Activated T-helper 2 cell treated with anti-CD3 and anti-CD28 coated beads, Interferon-gamma antibody, Interleukin-2, Interleukin-4, amounts not matched to agents 10 μg/mL and 5 μg/mL and 100 μg/mL, durations not matched to agents 14 hours and 24 hours and 36 hours (primary cell): ENCODE data around the gene MARCHF5. TPM values are rescaled to one million over a fixed set of nuclear protein-coding genes. Genes with fewer than 3 reads are reported as not detected.
A peak's percentile ranks its signal among the peaks of the same experiment; 100 is the strongest.

Experiments
- DNase-seq: peaks from one replicate; pipeline ENCODE4 v3.0.0; 2021; ENCODE audit warnings: low spot score
- H3K27ac Mint-ChIP-seq: one replicate; pipeline ENCODE4 v1.8.0; 2021; ENCODE audit warnings: mixed read lengths
- H3K27me3 Mint-ChIP-seq: one replicate; pipeline ENCODE4 v1.8.0; 2021; ENCODE audit warnings: low read depth, mixed read lengths
- H3K36me3 Mint-ChIP-seq: one replicate; pipeline ENCODE4 v1.8.0; 2021; ENCODE audit warnings: low read depth, mixed read lengths
- H3K4me1 Mint-ChIP-seq: one replicate; pipeline ENCODE4 v1.8.0; 2021; ENCODE audit warnings: low read depth, mixed read lengths
- H3K4me3 Mint-ChIP-seq: one replicate; pipeline ENCODE4 v1.8.0; 2021; ENCODE audit warnings: low read depth, mild to moderate bottlenecking, moderate library complexity, mixed read lengths
- H3K9me3 Mint-ChIP-seq: one replicate; pipeline ENCODE4 v1.8.0; 2021; ENCODE audit warnings: mixed read lengths
- intact Hi-C: fragments of 100-400 bp; cut with micrococcal nuclease; formaldehyde crosslinking; loops from one replicate; pipeline ENCODE4 v1.15.1; 2023
- total RNA-seq: library from RNA; stranded (reverse); gene quantifications from 2 replicates; pipeline ENCODE4 v1.2.3, GENCODE V29; 2022

The MARCHF5 gene
- total RNA-seq, 1 donor from 2014 or later = 20.3 TPM

- intact Hi-C loops = no loop called here
- Mint-ChIP-seq H3K27ac (no peak overlapping the region), H3K27me3 (no peaks in the 10 kb centered on the region), H3K9me3 (no peaks in the 10 kb centered on the region), H3K4me1 (peaks cover 3% of the 10 kb centered on the region), H3K36me3 (peaks cover 2% of the 10 kb centered on the region), H3K4me3 (no peak overlapping the region)
- DNase-seq = no peak
These were observed 11.8 kb upstream of the MARCHF5 start for GRCh38 chr10:92278996-92279696.

DNA sequence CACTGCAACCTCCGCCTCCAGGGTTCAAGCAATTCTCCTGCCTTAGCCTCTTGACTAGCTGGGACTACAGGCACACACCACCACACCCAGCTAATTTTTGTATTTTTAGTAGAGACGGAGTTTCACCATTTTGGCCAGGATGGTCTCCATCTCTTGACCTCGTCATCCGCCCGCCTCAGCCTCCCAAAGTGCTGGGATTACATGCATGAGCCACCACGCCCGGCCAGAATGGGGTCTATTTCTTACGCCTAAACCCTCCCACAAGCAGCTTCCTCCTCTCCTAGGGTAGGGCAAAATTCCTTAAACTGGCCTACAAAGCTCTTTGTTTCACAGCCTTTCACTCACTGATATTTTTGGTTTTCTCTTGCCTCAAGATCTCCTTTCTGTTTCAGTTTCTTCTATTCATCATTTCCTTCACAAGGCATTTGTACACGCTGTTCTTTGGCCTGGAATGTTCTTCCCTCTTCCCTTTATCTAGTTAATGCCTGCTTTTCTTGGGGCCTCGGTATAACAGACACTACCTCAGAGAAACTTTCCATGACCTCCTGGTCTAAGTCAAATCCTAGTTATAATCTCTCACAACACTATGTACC lies 6.8 kb upstream of the MARCHF5 start:
- no peaks in the 10 kb centered on the region for H3K27me3 Mint-ChIP-seq
- H3K9me3 Mint-ChIP-seq = no peaks in the 10 kb centered on the region
- peaks cover 11% of the 10 kb centered on the region for H3K4me1 Mint-ChIP-seq
- intact Hi-C loops = no loop called here
- H3K4me3 Mint-ChIP-seq = no peak overlapping the region
- H3K27ac Mint-ChIP-seq = peak overlapping the region; percentile 20
- no peak for DNase-seq
- H3K36me3 Mint-ChIP-seq = peaks cover 2% of the 10 kb centered on the region

GRCh38 chr10:92290076-92290836 lies 711 bp upstream of the MARCHF5 start:
- DNase-seq = peak; percentile 26
- H3K4me3 Mint-ChIP-seq = peak overlapping the region; percentile 94
- H3K4me1 Mint-ChIP-seq = peaks cover 24% of the 10 kb centered on the region
- H3K27ac Mint-ChIP-seq = peak overlapping the region; percentile 55
- peaks cover 17% of the 10 kb centered on the region for H3K36me3 Mint-ChIP-seq
- H3K9me3 Mint-ChIP-seq = no peaks in the 10 kb centered on the region
- H3K27me3 Mint-ChIP-seq = no peaks in the 10 kb centered on the region
- intact Hi-C loops = loop anchor here (5.0 to 10.0 kb wide), 5 partner anchors 78 to 493 kb away; partner anchors contain the start of genes IDE and TNKS2

DNA sequence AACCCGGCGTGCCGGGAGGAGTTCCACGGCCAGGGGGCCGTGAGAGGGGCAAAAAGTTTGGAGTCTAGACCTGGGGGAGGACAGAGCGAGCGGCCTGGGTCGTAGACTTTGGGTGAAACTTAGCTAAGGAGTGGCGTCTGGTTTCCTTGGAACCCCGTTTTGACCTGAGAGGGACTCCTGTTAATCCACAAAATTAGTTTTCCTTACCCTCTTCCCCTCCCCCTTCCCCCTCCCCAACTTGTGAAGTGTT lies 574 bp downstream of the MARCHF5 start:
- DNase-seq = no peak
- peaks cover 24% of the 10 kb centered on the region for H3K4me1 Mint-ChIP-seq
- H3K27me3 Mint-ChIP-seq = no peaks in the 10 kb centered on the region
- intact Hi-C loops = loop anchor here (1.0 to 10.0 kb wide), 7 partner anchors 51 to 494 kb away; partner anchors contain the start of genes IDE and TNKS2
- H3K4me3 Mint-ChIP-seq = peak overlapping the region; percentile 94
- peaks cover 20% of the 10 kb centered on the region for H3K36me3 Mint-ChIP-seq
- H3K9me3 Mint-ChIP-seq = no peaks in the 10 kb centered on the region
- peak overlapping the region; percentile 77 for H3K27ac Mint-ChIP-seq

DNA sequence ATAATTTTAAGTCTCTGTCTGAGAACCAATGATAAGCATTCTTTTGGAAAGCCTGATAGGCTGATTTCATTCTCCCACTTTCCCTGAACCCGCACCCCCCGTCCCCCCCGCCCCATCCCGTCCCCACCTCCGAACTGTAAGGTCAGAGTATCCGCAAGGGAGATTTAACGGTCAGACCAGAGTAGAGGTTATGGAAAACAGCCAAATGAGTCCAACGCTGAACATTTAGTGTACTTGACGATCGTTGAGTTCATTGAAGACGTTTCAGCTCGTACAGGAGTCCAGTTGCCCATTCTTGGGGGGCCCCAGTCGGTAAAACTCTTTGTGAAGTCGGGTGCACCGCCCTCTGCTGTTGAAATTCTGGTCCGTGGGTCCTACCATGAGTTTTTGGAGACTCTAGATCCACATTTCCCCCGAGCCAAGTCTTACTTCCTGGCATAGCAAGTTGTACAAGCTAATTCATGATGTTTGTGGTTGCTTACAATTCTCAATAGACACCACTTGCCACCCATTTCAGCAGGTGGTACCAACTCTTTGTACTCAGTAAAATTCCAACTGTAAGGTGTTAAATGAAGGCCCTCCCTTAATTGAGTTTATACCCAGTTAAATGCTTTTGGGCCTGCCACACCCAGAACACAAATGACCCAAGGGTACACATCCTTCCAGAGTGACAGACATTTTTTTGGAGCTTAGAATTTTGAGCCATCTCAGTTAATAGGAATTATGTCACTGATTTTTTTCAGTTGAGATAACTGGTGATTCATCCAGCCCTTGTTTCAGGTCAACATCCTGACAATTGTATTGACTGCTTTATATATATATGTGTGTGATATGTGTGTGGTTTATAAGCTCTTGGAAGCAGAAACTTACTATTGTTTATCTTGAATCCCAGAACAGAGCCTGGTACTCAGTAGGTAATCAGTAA lies 1.2 kb downstream of the MARCHF5 start:
- Mint-ChIP-seq H3K27me3 (no peaks in the 10 kb centered on the region), H3K4me1 (peaks cover 24% of the 10 kb centered on the region), H3K4me3 (peak overlapping the region; percentile 94), H3K27ac (peak overlapping the region; percentile 77), H3K9me3 (no peaks in the 10 kb centered on the region), H3K36me3 (peaks cover 23% of the 10 kb centered on the region)
- DNase-seq = peak; percentile 43
- intact Hi-C loops = loop anchor here (1.0 to 10.0 kb wide), 8 partner anchors 52 to 495 kb away; partner anchors contain the start of genes IDE and TNKS2

DNA sequence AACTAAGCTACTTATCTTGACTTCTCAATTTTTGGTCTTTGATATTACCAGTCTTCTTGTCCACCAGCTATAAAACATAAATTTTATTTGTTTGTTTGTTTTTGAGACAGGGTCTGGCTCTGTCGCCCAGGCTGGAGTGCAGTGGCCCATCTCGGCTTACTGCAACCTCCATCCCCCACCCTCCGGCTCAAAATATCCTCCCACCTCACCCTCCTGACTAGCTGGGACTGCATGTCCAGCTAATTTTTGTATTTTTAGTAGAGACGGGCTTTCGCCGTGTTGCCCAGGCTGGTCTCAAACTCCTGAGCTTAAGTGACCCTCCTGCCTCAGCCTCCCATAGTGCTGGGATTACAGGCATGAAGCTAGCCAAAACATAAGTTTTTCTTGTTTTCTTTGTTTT lies 7.5 kb downstream of the MARCHF5 start:
- H3K4me3 Mint-ChIP-seq = no peak overlapping the region
- peaks cover 19% of the 10 kb centered on the region for H3K4me1 Mint-ChIP-seq
- peaks cover 19% of the 10 kb centered on the region for H3K36me3 Mint-ChIP-seq
- intact Hi-C loops = loop anchor here (10.0 kb wide), 1 partner anchor 354 kb away; no protein-coding TSS in a partner anchor
- H3K9me3 Mint-ChIP-seq = no peaks in the 10 kb centered on the region
- no peak for DNase-seq
- no peak overlapping the region for H3K27ac Mint-ChIP-seq
- no peaks in the 10 kb centered on the region for H3K27me3 Mint-ChIP-seq

- intact Hi-C loops = loop anchor here (1.0 kb wide), 1 partner anchor 92 kb away; no protein-coding TSS in a partner anchor
- peaks cover 14% of the 10 kb centered on the region for H3K4me1 Mint-ChIP-seq
These were observed 12.1 kb downstream of the MARCHF5 start for GRCh38 chr10:92303096-92303495.

GRCh38 chr10:92304061-92304460 lies 13.1 kb downstream of the MARCHF5 start:
- H3K4me3 Mint-ChIP-seq = no peak overlapping the region
- no peaks in the 10 kb centered on the region for H3K9me3 Mint-ChIP-seq
- DNase-seq = no peak
- no peak overlapping the region for H3K27ac Mint-ChIP-seq
- no peaks in the 10 kb centered on the region for H3K36me3 Mint-ChIP-seq
- H3K4me1 Mint-ChIP-seq = peaks cover 14% of the 10 kb centered on the region
- no peaks in the 10 kb centered on the region for H3K27me3 Mint-ChIP-seq
- intact Hi-C loops = no loop called here

More at GRCh38 chr10:92303096-92303495, 12.1 kb downstream of the MARCHF5 start:
- no peak for DNase-seq
- Mint-ChIP-seq H3K36me3 (peaks cover 3% of the 10 kb centered on the region), H3K27me3 (no peaks in the 10 kb centered on the region), H3K4me3 (no peak overlapping the region), H3K9me3 (no peaks in the 10 kb centered on the region), H3K27ac (peak overlapping the region; percentile 31)

DNA sequence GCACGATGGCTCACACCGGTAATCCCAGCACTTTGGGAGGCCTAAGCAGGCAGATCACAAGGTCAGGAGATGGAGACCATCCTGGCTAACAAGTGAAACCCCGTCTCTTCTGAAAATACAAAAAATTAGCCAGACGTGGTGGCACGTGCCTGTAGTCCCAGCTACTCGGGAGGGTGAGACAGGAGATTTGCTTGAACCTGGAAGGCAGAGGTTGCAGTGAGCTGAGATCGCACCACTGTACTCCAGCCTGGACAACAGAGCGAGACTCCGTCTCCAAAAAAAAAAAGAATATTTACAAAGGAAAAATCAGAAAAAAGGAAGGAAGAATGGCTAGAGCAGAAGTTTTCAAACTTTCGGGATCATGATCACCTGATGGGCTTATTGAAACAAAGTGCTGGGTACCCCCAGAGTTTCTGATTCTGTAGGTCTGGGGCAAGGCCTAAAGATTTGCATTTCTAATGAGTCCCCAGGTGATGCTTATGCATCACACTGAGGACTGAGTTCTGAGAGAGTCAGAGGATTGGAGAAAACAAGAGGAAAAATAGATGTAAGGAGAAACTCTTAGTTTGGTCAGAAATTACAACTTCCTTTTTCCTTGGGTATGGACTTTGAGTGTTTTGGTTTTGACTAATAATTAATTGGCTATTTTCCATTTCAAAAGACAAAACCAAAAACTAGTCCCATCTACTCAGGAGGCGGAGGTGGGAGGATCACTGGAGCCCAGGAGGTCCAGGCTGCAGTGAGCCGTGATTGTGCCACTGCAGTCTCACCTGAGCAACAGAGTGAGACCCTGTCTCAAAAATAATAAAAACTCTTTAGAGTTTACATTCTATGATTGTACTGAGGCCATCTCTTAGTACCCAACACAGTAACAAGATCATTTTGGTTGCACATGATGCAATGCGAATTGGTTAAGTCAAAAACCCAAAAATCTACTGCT lies 14.4 kb downstream of the MARCHF5 start:
- intact Hi-C loops = no loop called here

DNA sequence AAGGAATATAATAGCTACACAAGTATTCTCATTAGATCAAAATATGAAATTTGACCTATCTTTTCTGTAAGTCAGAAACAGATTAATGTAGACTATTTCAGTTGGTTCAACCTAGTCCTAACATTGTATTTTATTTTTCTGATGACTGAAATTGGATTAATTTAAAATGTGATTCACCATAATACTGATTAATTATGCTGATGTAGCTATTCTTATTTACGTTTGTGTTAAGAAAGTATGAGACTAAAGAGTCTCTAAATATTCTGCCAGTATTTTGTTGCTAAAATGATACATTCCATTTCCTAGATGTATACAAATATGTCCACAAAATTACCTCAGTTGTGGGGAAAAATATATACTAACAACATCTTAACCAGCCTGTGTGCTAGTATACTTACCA lies 18.3 kb downstream of the MARCHF5 start:
- intact Hi-C loops = no loop called here
- Mint-ChIP-seq H3K4me1 (peaks cover 6% of the 10 kb centered on the region), H3K27ac (no peak overlapping the region)

More for the DNA sequence above, 14.4 kb downstream of the MARCHF5 start:
- Mint-ChIP-seq H3K4me1 (peaks cover 14% of the 10 kb centered on the region), H3K36me3 (no peaks in the 10 kb centered on the region), H3K27me3 (no peaks in the 10 kb centered on the region), H3K4me3 (no peak overlapping the region), H3K9me3 (no peaks in the 10 kb centered on the region), H3K27ac (no peak overlapping the region)
- DNase-seq = no peak

DNA sequence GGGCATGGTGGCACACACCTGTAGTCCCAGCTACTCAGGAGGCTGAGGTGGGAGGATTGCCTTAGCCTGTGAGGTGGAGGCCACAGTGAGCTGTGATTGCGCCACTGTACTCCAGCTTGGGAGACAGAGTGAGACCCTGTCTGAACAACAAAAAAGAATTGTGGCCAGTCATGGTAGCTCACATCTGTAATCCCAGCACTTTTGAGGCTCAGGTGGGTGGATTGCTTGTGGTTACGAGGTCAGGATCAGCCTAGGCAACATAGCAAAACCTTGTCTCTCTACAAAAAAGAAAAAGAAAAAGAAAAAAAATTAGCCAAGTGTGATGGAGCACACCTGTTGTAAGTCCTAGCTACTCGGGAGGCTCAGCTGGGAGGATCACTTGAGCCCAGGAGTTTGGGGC lies 22.8 kb downstream of the MARCHF5 start:
- H3K27me3 Mint-ChIP-seq = no peaks in the 10 kb centered on the region
- intact Hi-C loops = no loop called here
- H3K4me1 Mint-ChIP-seq = peaks cover 6% of the 10 kb centered on the region
- H3K9me3 Mint-ChIP-seq = no peaks in the 10 kb centered on the region
- no peak for DNase-seq
- no peak overlapping the region for H3K27ac Mint-ChIP-seq
- no peak overlapping the region for H3K4me3 Mint-ChIP-seq
- peaks cover 45% of the 10 kb centered on the region for H3K36me3 Mint-ChIP-seq

More for the DNA sequence above, 18.3 kb downstream of the MARCHF5 start:
- no peaks in the 10 kb centered on the region for H3K9me3 Mint-ChIP-seq
- no peaks in the 10 kb centered on the region for H3K27me3 Mint-ChIP-seq
- peaks cover 26% of the 10 kb centered on the region for H3K36me3 Mint-ChIP-seq
- no peak for DNase-seq
- H3K4me3 Mint-ChIP-seq = no peak overlapping the region
